ENCODE results near the gene TCEAL8.
A peak's percentile ranks its signal among the peaks of the same experiment; 100 is the strongest.
"Not testable (repeated sequence)": the region's sequence is repeated elsewhere in the genome, so short reads cannot be mapped to it uniquely, and the experiment has no call there.

The TCEAL8 gene

DNA sequence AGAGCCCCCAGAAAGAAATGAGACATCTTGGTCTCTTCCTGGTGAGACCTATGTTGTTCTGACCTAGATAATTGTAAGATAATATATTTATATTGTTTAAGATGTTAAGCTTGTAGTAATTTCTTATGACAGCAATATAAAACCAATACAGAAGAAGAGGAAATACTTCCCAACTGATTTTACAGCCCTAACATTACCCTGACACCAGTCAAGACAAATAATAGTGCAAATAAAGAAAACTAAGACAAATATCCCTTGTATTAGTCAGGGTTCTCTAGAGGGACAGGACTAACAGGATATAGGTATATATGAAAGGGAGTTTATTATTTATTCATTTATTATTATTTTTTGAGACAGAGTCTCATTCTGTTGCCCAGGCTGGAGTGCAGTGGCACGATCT, 18.7 kb downstream of the TCEAL8 start:
- no peak for TF ChIP-seq ZNF274 (IDR thresholded peaks at IDR 0.05; ENCODE audit: low read depth, low read length)
- no peak overlapping the region for H3K4me3 ChIP-seq (ENCODE audit: low read length)

DNA sequence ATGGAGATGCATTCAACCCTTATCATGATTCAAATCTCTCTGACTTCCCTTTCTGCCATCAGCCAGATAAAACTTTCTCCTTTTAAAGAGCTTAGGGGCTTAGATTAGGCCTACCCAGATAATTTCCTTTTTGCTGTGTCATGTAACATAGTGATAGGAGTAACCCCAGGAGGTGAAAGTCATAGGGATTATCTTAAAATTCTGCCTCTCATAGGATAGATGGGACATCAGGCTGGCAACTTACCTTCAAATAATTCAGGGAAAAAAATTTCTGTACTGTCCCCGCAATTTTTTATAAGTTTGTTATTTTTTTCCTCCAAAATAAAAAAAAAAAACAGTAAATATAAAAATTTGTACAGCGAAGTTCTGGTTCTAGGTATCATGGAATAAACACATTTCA, 19.3 kb downstream of the TCEAL8 start:
- not testable (repeated sequence) for H3K4me3 ChIP-seq (ENCODE audit: low read length)

DNA sequence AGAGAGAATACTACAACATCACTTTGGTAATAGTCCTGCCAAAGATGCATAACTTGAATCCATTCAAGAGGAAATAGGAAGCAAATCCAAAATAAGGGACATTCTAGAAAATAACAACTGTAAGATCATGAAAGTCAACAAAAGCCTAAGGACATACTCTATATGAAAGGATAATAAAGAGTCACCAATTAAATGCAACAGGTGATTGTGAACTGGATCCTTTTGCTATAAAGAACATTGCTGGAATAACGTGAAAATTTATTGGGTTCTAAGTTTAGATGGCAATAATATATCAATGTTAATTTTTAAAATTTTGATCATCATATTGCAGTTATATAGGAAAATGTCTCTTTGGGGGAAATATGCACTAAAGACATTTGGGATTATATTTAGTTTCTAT, 20.1 kb downstream of the TCEAL8 start:
- H3K4me3 ChIP-seq (ENCODE audit: low read length) = no peak overlapping the region
- TF ChIP-seq ZNF274 (IDR thresholded peaks at IDR 0.05; ENCODE audit: low read depth, low read length) = no peak

DNA sequence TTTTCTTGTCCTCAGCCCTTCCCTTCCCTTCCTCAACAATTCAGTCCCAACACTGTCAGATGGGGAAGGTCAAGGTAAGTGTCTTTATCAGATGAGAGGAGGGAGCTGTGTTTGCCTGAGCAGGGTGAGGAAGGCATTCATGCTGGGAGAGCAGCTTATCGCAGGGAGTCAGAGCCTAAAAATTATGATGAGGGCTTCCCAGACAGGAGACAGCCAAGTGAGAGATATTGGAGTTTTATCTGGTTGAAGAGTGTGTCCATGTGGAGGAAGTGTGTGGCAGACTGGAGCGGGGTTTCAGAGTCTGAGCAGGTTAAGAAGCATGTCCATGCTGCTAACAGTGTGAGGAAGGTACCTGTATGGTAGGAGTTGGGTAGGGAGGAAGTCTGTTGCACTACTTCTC, 21.7 kb downstream of the TCEAL8 start:
- TF ChIP-seq ZNF274 (IDR thresholded peaks at IDR 0.05; ENCODE audit: low read depth, low read length) = no peak
- no peak overlapping the region for H3K4me3 ChIP-seq (ENCODE audit: low read length)

DNA sequence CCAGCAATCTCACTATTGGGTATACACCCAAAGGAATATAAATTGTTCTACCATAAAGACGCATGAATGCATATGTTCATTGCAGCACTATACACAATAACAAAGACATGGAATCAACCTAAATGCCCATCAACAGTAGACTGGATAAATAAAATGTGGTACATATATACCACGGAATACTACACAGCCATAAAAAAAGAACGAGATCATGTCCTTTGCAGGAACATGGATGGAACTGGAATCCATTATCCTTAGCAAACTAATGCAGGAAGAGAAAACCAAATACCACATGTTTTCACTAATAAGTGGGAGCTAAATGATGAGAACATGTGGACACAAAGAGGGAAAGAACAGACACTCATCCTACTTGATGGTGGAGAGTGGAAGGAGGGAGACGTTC, 29.0 kb downstream of the TCEAL8 start:
- H3K4me3 ChIP-seq (ENCODE audit: low read length) = not testable (repeated sequence)

DNA sequence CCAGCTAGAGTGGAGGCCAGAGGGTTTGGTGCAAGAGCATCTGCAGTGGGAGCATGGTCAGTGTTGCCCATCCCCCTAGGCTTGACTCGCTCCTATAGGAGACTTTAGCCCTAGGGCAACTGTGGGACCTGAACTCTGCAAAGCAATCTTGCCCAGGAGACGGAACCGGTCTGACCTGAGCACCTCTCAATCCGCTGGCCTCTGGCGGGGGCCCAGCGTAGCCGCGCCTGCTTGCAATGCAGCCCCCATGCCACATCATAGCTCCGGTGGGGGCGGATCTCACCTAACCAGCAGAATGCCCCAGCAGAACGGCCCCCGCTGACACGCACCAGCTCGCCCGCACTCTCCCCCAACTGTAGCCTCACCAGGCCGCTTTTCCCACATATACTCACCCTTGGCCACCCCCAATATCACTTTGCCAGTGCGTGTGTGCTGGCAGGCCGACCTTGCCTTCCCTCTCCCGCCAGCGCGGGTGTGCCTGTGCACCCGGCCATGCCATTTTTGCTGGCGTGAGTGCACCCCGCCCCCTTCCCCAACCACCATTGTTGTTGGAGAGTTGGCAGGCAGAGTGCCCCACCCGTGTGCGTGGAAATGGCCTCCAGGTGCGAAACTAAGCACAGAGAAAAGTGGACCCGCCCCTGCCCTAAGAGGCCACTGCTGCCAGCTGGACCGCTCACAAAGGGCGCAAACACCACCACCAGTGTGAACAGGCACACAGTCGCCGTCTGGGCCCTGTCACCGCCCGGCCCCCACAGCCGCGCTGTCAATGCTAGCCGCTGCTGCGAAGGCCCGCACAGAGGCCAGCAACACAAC, 34.2 kb downstream of the TCEAL8 start:
- no peak for TF ChIP-seq ZNF274 (IDR thresholded peaks at IDR 0.05; ENCODE audit: low read depth, low read length)
- H3K4me3 ChIP-seq (ENCODE audit: low read length) = no peak overlapping the region

DNA sequence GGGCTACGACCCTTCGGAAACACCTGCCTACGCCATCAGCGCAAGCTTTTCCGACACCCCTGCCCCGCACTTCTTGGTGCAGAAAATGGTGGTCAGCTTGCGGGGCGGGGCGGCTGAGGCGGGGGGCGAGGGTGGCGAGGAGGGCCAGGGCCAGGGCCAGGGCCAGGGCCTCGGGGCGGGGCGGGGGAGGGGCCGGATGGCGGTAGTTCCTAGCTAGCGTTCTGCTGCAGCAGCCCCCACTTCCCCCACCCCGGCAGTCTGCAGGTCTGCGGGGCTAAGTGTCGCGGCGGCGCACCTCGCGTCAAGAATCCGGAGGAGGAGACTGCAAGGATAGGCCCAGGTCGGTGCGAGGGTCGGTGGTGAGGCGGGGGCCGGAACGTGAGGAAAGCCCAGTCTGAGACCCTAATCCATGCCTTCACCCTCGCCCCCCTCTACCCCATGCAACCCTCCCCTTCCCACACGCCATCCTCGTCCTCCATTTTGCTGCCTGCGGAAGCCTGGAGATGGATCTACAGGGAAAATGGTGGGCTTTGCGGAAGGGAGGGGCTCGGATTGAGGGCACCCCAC, 39.4 kb downstream of the TCEAL8 start:
- no peak for TF ChIP-seq ZNF274 (IDR thresholded peaks at IDR 0.05; ENCODE audit: low read depth, low read length)
- H3K4me3 ChIP-seq (ENCODE audit: low read length) = peak overlapping the region; percentile 66; the same call in 1 of the 2 replicates

DNA sequence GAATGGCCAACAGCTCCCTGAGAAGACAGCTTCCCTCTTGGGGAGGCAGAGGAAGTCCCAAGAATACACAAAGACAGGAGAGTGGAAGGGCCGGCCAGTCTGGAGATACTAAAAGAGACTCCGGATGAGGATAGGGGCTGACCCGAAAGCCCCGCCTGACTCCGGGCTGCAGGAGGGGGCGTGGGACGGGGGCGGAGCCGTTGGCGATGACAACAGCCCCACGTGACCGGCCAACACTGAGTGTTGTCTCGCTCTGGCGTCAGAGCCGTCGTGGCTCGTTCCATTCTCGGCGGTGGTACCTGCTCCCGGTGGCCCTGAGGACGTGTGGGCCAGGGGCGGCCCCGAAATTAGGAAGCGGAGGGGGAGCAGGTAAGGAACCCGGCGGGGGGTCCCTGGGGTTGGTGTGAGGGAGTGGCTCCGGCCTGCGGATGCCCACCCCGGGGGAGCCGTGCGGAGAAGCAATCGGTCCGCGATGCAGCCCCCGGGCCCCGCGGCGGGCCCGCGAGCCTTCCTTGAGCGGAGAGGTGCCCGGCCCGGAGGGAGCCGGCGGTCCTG, 40.0 kb downstream of the TCEAL8 start, which contains the start of gene BEX4:
TSS of gene BEX4 (plus strand) at position 239 of the 555 bp plus-strand sequence. CDS start 1,046 bp downstream, outside the sequence.
- peak within 1 kb of the TSS; percentile 66; the same call in 1 of the 2 replicates for H3K4me3 ChIP-seq (ENCODE audit: low read length)
- TF ChIP-seq ZNF274 (IDR thresholded peaks at IDR 0.05; ENCODE audit: low read depth, low read length) = no peak

DNA sequence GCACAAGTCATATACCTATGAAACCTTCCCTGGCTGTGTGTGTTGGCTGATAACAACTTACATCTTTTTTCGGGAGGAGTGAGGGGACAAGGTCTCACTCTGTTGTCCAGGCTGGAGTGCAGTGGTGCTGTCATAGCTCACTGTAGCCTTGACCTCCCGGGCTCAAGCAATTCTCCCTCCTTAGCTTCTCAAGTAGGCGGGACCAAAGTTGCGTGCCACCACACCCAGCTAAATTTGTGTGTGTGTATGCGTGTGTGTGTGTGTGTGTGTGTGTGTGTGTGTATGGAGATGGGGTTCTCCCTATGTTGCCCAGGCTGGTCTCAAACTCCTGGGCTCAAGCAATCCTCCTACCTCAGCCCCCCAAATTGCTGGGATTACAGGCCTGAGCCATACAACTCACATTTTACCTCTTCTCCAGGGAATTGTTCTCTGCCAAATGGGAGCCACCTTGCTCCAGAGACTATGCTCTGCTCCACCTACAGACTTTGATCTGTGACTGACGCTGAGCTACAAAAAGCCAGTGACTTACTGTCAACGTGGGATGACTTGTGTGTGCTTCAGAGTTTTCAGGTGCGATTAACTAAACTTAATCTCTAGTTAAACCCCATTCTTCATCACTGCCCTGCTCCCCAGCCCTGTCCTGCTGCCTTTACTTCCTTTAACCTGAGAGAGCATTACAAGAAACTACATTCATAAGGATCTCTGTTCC, 42.1 kb downstream of the TCEAL8 start:
- H3K4me3 ChIP-seq (ENCODE audit: low read length) = no peak overlapping the region
- no peak for TF ChIP-seq ZNF274 (IDR thresholded peaks at IDR 0.05; ENCODE audit: low read depth, low read length)

DNA sequence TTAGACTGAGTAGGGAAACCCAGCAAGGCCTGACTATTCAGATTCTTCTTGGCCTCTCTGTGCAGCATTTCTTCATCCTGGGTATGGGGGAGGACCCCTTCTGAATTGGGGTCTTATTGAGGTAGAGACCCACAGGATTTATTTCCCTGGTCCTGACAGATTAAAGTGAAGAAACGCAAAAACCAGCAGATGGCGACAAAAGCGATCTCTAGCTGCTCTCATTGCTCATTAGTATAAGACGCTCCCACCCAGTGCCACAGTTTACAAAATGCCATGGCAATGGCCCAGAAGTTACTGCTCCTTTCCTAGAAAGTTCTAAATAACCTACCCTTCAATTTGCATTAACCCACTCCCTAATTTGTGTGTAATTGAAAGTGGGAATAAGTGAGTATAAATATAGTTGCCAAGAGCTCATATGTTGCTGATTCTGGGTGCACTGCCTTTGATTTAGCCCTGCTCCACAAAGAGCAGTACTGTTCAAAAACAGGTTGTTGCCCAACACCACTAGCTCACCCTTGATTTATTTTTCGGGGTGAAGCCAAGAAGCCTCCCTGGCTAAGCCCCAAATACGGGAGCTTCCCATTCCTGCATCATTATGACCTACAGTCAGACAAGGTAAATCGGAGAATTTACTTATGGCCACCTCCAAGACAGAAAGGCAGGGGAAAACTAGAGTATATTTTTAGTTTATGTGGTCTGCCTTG, 43.8 kb downstream of the TCEAL8 start:
- TF ChIP-seq ZNF274 (IDR thresholded peaks at IDR 0.05; ENCODE audit: low read depth, low read length) = no peak
- no peak overlapping the region for H3K4me3 ChIP-seq (ENCODE audit: low read length)

DNA sequence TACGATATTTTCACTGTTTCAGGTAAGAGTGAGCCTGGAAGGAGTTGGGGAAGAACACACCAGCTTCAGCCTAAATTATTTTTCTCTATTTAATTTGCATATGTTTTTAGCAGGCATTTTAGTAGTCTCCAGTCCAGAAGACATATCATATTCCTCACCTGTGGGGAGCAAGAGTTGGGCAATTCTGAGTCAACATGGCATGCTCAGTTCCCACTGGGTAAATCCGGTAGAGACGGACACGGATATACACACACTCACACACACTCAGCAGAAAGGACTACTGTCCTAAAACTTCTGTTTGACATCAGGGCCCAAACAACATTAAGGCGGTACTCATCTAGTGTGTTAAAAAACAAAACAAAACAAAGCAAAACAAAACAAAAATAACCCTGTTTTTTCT, 44.9 kb downstream of the TCEAL8 start:
- TF ChIP-seq ZNF274 (IDR thresholded peaks at IDR 0.05; ENCODE audit: low read depth, low read length) = no peak
- no peak overlapping the region for H3K4me3 ChIP-seq (ENCODE audit: low read length)
